Kidney (tissue), 14 donors: ENCODE results near the gene OGDH. TPM values are rescaled to one million over a fixed set of nuclear protein-coding genes. Genes with fewer than 3 reads are reported as not detected.

Experiments
- DNase-seq, 5 donors: peaks; one replicate each; pipeline ENCODE4 v3.0.0-alpha.2; 2013 to 2020
- FAIRE-seq: peaks from 2 replicates; lab custom pipeline; 2012; peaks lifted over from hg19 to GRCh38; lab: Jason Lieb, UNC
- H3K27ac ChIP-seq, 2 donors: one replicate each; pipeline ENCODE4 v1.7.0; 2013; ENCODE audit warnings: low read depth in 2 of 2, low read length in 2 of 2, inconsistent platforms in 1 of 2
- H3K27me3 ChIP-seq: one replicate; pipeline ENCODE4 v1.7.1; 2013; ENCODE audit warnings: low read length, inconsistent platforms; ENCODE audit not compliant: control insufficient read depth, insufficient read depth
- H3K36me3 ChIP-seq, 3 donors: one replicate each; pipeline versions ENCODE4 v1.7.0 to v1.7.1; 2013; ENCODE audit warnings: low read length in 3 of 3, control low read depth in 1 of 3, inconsistent platforms in 1 of 3; ENCODE audit not compliant: insufficient read depth in 3 of 3, control insufficient read depth in 2 of 3
- H3K4me1 ChIP-seq, 3 donors: one replicate each; pipeline versions ENCODE4 v1.7.0 to v1.7.1; 2013; ENCODE audit warnings: low read length in 3 of 3, inconsistent platforms in 1 of 3, low read depth in 1 of 3; ENCODE audit not compliant: control insufficient read depth in 2 of 3, insufficient read depth in 2 of 3
- H3K4me3 ChIP-seq, 3 donors: one replicate each; pipeline versions ENCODE4 v1.7.0 to v1.8.1; 2013; ENCODE audit warnings: low read length in 3 of 3, control low read depth in 1 of 3, inconsistent platforms in 1 of 3
- H3K9ac ChIP-seq, 3 donors: one replicate each; pipeline versions ENCODE4 v1.7.0 to v1.7.1; 2013; ENCODE audit warnings: low read length in 3 of 3, control low read depth in 1 of 3, inconsistent platforms in 1 of 3
- H3K9me3 ChIP-seq, 3 donors: one replicate each; pipeline versions ENCODE4 v1.7.0 to v1.7.1; 2013; ENCODE audit warnings: low read length in 3 of 3, control low read depth in 1 of 3, inconsistent platforms in 1 of 3; ENCODE audit not compliant: control insufficient read depth in 2 of 3, insufficient read depth in 1 of 3
- CTCF ChIP-seq: IDR thresholded peaks from 3 replicates; pipeline ENCODE4 v1.5.1; 2012; ENCODE audit warnings: mild to moderate bottlenecking, moderate library complexity, borderline replicate concordance; ENCODE audit not compliant: insufficient read depth; ENCODE audit errors: extremely low read depth
- intact Hi-C: fragments of 100-400 bp; cut with DNase I; formaldehyde crosslinking; loops from one replicate; pipeline ENCODE4 v1.11.1; 2022
- polyA plus RNA-seq: library from polyadenylated mRNA; stranded (reverse); fragments of 350-450 nt; fragmentation: Illumina TruSeq; extraction: RNeasy Lipid Tissue Mini Kit (QIAGEN cat#74804); gene quantifications from one replicate; pipeline ENCODE4 v1.2.3, GENCODE V29; 2014; ENCODE audit warnings: low read depth, low replicate concordance; ENCODE audit not compliant: insufficient read depth
- total RNA-seq: library from RNA; stranded (reverse); fragmentation: NEBNext Ultra II Directional; extraction: Animal tissue kit (Norgen Biotek cat#: 25700); gene quantifications from one replicate; pipeline ENCODE4 v1.2.1, GENCODE V29; 2021
- donor health status: control.
- donor health status: control.
- donor health status: control.
- donor health status: control.
- donor health status: control.
- donor health status: DM: yes; HTN: yes; CAD: no.
- donor health status: Normal renal cell carcinoma (clear cell type).

The OGDH gene
- total and polyA plus RNA-seq, 2 donors from 2014 or later: 108 to 132 TPM

- Histone ChIP-seq H3K9ac (no peak overlapping the region), H3K9me3 (no peaks in the 10 kb centered on the region)
Measured at GRCh38 chr7:44632196-44632595, 25.8 kb downstream of the OGDH start.

GRCh38 chr7:44633254-44634186 lies 27.1 kb downstream of the OGDH start:
- TF ChIP-seq CTCF: no peak
- Histone ChIP-seq H3K4me3 (no peak overlapping the region), H3K27ac (peak overlapping the region; percentile 64 to 84)

More at GRCh38 chr7:44632196-44632595, 25.8 kb downstream of the OGDH start:
- no peak for TF ChIP-seq CTCF
- no peak for FAIRE-seq
- Histone ChIP-seq H3K27me3 (no peaks in the 10 kb centered on the region), H3K4me1 (peaks cover 0 to 76% (median 50%) of the 10 kb centered on the region in 3 donors), H3K4me3 (no peak overlapping the region), H3K36me3 (peaks cover 0 to 11% (median 0%) of the 10 kb centered on the region in 3 donors), H3K27ac (peak overlapping the region in 1 of 2 donors; percentile 45)
- intact Hi-C loops: no loop called here
- DNase-seq: no peak

GRCh38 chr7:44634187-44634838 lies 27.9 kb downstream of the OGDH start:
- FAIRE-seq (no peak), DNase-seq (peak in 1 of 5 donors; percentile 37)
- H3K9me3 ChIP-seq: no peaks in the 10 kb centered on the region
- no peak overlapping the region for H3K4me3 ChIP-seq
- intact Hi-C loops: no loop called here
- peaks cover 0 to 11% (median 2%) of the 10 kb centered on the region in 3 donors for H3K36me3 ChIP-seq
- TF ChIP-seq CTCF: no peak
- peaks cover 0 to 87% (median 66%) of the 10 kb centered on the region in 3 donors for H3K4me1 ChIP-seq
- peak overlapping the region; percentile 64 to 84 for H3K27ac ChIP-seq
- H3K27me3 ChIP-seq: no peaks in the 10 kb centered on the region
- peak overlapping the region in 1 of 3 donors; percentile 15 for H3K9ac ChIP-seq

More at GRCh38 chr7:44633254-44634186, 27.1 kb downstream of the OGDH start:
- FAIRE-seq (no peak), DNase-seq (no peak)
- H3K27me3 ChIP-seq: no peaks in the 10 kb centered on the region
- no peaks in the 10 kb centered on the region for H3K9me3 ChIP-seq
- H3K9ac ChIP-seq: no peak overlapping the region
- peaks cover 0 to 11% (median 2%) of the 10 kb centered on the region in 3 donors for H3K36me3 ChIP-seq
- intact Hi-C loops: no loop called here
- peaks cover 0 to 86% (median 58%) of the 10 kb centered on the region in 3 donors for H3K4me1 ChIP-seq
